DLD1 (cell line): ENCODE results near the gene LRCOL1.

Source experiments
- in situ Hi-C: cut with HindIII; loops from 2 replicates; pipeline ENCODE4 v1.10.0; 2017; ENCODE audit warnings: low sequenced_read_pairs

LRCOL1 gene

GRCh38 chr12:132620113-132620898, 9.9 kb upstream of the LRCOL1 start:
- in situ Hi-C loops: loop anchor here (25.0 kb wide), 1 partner anchor 208 kb away; no protein-coding TSS in a partner anchor

GRCh38 chr12:132619386-132620112, 9.2 kb upstream of the LRCOL1 start:
- in situ Hi-C loops: loop anchor here (25.0 kb wide), 1 partner anchor 207 kb away; no protein-coding TSS in a partner anchor

DNA sequence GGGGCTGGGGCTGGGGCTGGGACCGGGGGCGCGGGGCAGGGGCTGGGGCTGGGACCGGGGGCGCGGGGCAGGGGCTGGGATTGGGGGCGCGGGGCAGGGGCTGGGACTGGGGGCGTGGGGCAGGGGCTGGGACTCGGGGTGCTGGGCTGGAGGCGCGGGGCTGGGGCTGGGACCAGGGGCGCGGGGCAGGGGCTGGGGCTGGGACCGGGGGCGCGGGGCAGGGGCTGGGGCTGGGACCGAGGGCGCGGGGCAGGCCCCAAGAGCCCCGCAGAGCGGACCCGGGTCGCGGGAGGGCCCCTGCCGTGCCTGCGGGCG, 8.6 kb upstream of the LRCOL1 start:
- in situ Hi-C loops: loop anchor here (25.0 kb wide), 1 partner anchor 207 kb away; no protein-coding TSS in a partner anchor

DNA sequence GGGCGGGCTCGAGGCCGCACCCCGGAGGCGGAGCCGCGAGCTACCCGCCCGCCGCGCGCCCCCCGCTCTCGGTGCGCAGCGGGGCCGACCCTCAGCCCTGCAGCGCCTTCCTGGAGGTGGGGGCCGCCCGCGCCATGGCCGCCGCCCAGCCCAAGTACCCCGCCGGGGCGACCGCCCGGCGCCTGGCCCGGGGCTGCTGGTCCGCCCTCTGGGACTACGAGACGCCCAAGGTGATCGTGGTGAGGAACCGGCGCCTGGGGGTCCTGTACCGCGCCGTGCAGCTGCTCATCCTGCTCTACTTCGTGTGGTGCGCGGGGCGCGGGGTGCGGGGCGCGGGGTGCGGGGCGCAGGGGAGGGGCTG, 8.3 kb upstream of the LRCOL1 start, which contains the start of gene P2RX2:
Gene P2RX2, plus strand, starts transcription at position 94 of the 361 bp plus-strand sequence. Its CDS starts 41 bp downstream, at position 135.
- in situ Hi-C loops: loop anchor here (25.0 kb wide), 1 partner anchor 206 kb away; no protein-coding TSS in a partner anchor

DNA sequence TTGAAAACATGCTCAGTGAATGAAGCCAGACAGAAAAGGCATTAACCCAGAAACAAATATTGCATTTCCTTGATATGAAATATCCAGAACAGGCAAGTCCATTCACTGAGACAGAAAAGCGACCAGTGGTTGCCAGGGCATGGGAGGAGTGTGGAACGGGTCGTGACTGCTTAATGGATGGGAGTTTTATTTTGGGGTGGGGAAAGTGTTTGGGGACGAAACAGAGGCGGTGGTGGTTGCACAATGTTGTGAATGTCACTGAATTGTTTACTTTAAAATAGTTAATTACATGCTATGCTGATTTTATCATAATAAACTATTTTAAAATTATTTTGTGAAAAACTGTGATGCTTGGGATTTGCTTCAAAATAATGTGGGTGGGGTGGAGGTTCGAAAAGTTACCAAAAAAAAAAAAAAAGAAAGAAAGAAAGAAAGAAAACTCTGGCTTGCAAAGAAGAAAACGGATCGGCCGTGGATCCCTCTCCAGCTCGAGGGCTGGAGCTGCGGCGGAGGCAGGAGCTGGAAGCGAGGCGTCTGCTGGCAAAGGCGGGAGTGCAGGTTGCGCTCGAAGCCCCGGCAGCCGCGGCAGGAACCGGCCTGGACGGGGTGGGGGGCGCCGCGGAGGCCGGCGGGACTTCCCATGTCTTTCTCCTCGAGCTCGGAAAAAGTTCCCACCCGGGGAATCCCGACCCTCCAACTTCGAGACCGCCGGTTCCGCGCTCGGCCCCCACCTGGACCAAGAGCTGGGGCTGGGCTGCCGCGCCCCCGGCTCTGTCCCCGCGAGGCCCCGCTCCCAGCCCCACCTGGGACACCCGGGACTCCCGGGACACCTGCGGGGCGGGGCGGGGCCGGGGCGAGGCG, 7.7 kb upstream of the LRCOL1 start:
- in situ Hi-C loops: loop anchor here (25.0 kb wide), 1 partner anchor 206 kb away; no protein-coding TSS in a partner anchor

DNA sequence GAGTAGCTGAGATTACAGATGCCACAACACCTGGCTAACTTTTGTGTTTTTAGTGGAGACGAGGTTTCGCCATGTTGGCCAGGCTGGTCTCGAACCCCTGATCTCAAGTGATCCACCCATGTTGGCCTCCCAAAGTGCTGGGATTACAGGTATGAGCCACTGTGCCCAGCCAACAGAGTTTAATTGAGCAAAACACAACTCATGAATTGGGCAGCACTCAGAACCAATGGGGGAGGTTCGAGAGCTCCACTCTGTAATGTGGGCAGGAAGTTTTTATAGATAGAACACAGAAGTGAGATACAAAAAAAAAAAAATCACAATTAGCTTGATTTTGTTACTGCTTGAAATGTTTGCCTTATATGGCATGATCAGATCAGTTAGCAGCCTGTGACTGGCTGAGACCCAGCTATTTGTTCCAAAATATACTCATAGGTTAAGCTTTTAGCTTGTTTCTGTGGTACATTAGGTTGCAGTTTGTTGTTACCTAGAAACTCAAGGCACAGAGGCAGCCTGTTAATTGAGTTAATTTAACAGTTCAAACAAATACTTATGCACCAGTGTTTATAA, 6.8 kb upstream of the LRCOL1 start:
- in situ Hi-C loops: loop anchor here (25.0 kb wide), 1 partner anchor 205 kb away; no protein-coding TSS in a partner anchor

DNA sequence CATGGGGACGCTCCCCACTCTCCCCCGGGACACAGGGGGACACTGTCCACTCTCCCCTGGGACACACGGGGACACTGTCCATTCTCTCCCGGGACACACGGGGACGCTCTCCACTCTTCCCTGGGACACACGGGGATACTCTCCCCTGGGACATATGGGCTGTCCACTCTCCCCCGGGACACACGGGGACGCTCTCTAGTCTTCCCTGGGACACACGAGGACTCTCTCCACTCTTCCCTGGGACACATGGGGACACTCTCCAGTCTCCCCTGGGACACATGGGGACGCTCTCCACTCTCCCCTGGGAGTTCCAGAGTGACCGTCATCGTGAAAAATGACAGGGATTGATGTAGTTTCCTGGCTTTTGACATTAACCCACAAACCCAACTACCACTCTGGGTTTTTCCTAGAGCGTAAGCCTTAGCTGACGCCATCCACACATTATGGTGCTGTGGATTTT, 5.2 kb upstream of the LRCOL1 start:
- in situ Hi-C loops: loop anchor here (25.0 kb wide), 1 partner anchor 203 kb away; no protein-coding TSS in a partner anchor

- in situ Hi-C loops: loop anchor here (25.0 kb wide), 1 partner anchor 203 kb away; no protein-coding TSS in a partner anchor
Measured at GRCh38 chr12:132614861-132615578, 4.6 kb upstream of the LRCOL1 start.

- in situ Hi-C loops: loop anchor here (25.0 kb wide), 1 partner anchor 202 kb away; no protein-coding TSS in a partner anchor
Measured at GRCh38 chr12:132614029-132614428, 3.6 kb upstream of the LRCOL1 start.

GRCh38 chr12:132611620-132612019, 1.2 kb upstream of the LRCOL1 start:
- in situ Hi-C loops: loop anchor here (25.0 kb wide), 1 partner anchor 199 kb away; no protein-coding TSS in a partner anchor

DNA sequence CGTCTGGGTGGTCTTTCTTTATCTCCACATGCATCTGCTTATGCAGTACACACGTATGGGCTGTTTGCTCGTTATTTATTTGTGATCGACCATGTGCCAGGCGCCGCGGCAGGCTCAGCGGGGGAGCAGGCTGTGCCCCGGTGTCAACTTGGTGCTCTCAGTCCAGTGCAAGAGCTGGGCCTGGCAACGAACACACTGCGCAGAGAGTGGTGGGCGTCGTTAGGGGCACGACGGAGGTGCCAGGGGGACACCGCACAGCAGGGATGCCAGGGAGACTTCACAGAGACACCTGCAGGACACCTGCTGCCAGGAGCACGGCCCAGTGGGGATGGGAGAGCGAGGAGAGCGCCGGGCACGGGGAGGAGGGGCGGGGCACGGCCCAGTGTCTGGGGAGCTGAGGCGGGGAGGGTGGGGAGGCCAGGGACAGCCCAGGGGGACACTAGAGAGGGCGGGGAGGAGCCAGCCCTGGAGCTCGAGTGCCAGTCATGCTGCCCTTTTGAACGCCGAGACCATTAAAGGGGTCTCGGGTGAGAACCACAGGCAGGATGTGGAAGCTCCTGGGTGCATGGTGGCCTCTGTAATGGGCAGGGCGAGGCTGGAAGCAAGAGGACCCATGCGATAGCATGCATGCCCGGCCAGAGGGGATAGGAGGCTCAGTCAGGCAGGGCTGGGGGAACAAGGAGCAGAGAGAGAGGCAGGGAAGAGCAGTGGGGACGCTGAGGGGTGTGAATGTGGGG, 652 bp upstream of the LRCOL1 start:
- in situ Hi-C loops: loop anchor here (25.0 kb wide), 1 partner anchor 199 kb away; no protein-coding TSS in a partner anchor

- in situ Hi-C loops: loop anchor here (25.0 kb wide), 1 partner anchor 196 kb away; no protein-coding TSS in a partner anchor
Measured at GRCh38 chr12:132608231-132609171, 1.9 kb downstream of the LRCOL1 start.

DNA sequence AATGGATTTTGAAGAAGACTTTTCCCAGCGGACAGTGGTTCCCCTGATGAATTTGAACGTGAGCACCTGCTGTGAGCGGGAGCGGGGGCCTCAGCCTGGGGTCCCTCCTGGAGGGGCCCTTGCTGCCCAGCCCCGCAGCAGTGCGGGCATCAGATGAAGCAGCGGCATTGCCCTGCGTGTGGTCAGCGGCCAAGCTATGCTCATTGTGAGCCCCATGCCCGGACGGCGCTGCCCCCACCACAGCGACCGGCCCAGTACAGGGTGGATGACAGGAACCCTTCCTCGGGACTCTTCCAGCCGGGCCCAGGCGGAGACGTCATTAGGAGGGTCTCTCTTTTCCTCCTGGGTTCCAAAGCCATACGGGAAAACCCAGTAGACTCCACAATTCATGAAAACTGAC, 3.5 kb downstream of the LRCOL1 start:
- in situ Hi-C loops: loop anchor here (25.0 kb wide), 1 partner anchor 195 kb away; no protein-coding TSS in a partner anchor

GRCh38 chr12:132606466-132606865, 3.9 kb downstream of the LRCOL1 start:
- in situ Hi-C loops: loop anchor here (25.0 kb wide), 1 partner anchor 194 kb away; no protein-coding TSS in a partner anchor

DNA sequence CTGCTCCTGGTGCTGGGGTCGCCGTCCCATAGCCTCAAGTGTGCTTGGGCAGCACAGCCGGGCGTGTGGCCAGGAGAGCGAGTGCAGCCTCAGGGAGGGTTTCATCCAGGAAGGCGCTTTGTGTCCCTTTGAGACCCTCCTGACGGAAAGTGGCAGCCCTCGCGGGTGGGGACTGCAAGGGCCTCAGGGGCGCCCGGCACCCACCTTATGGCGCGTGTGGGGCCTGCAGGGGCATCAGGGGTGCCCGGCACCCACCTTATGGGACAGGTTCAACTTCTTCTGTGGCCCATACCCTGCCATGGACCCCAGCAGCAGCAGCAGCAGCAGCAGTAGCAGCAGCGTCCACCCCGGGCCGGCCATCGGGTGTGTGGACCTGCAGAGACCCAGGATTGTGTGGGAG, 4.5 kb downstream of the LRCOL1 start:
- in situ Hi-C loops: loop anchor here (25.0 kb wide), 1 partner anchor 194 kb away; no protein-coding TSS in a partner anchor

GRCh38 chr12:132604668-132605441, 5.5 kb downstream of the LRCOL1 start:
- in situ Hi-C loops: loop anchor here (25.0 kb wide), 1 partner anchor 193 kb away; no protein-coding TSS in a partner anchor
